ENCODE results near the gene HOXB9.

The HOXB9 gene

GRCh38 chr17:48586355-48587258, 39.6 kb downstream of the HOXB9 start:
- TF ChIP-seq CTCF (IDR thresholded peaks at IDR 0.05): no peak

GRCh38 chr17:48584223-48584741, 41.9 kb downstream of the HOXB9 start:
- no peak for TF ChIP-seq CTCF (IDR thresholded peaks at IDR 0.05)

- TF ChIP-seq CTCF (IDR thresholded peaks at IDR 0.05): no peak
Measured at GRCh38 chr17:48583708-48584222, 42.4 kb downstream of the HOXB9 start.

- no peak for TF ChIP-seq CTCF (IDR thresholded peaks at IDR 0.05)
Measured at GRCh38 chr17:48582750-48583069, 43.4 kb downstream of the HOXB9 start.

GRCh38 chr17:48579760-48580554, 46.2 kb downstream of the HOXB9 start:
- TF ChIP-seq CTCF (IDR thresholded peaks at IDR 0.05): no peak

- no peak for TF ChIP-seq CTCF (IDR thresholded peaks at IDR 0.05)
Measured at GRCh38 chr17:48579471-48579759, 46.7 kb downstream of the HOXB9 start.

- TF ChIP-seq CTCF (IDR thresholded peaks at IDR 0.05): no peak
Measured at GRCh38 chr17:48578616-48579470, 47.3 kb downstream of the HOXB9 start.
